Measurements from ENCODE around the gene MROH8.

GRCh38 chr20:37200926-37201826 lies 21.8 kb upstream of the MROH8 start:
- TF ChIP-seq POLR2A (IDR thresholded peaks at IDR 0.05; ENCODE audit: low read length), result no peak
- TF ChIP-seq, protein P1, sequence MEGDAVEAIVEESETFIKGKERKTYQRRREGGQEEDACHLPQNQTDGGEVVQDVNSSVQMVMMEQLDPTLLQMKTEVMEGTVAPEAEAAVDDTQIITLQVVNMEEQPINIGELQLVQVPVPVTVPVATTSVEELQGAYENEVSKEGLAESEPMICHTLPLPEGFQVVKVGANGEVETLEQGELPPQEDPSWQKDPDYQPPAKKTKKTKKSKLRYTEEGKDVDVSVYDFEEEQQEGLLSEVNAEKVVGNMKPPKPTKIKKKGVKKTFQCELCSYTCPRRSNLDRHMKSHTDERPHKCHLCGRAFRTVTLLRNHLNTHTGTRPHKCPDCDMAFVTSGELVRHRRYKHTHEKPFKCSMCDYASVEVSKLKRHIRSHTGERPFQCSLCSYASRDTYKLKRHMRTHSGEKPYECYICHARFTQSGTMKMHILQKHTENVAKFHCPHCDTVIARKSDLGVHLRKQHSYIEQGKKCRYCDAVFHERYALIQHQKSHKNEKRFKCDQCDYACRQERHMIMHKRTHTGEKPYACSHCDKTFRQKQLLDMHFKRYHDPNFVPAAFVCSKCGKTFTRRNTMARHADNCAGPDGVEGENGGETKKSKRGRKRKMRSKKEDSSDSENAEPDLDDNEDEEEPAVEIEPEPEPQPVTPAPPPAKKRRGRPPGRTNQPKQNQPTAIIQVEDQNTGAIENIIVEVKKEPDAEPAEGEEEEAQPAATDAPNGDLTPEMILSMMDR (IDR thresholded peaks at IDR 0.05), result no peak
- TF ChIP-seq REST (IDR thresholded peaks at IDR 0.05), result no peak
- TF ChIP-seq ELK1 (IDR thresholded peaks at IDR 0.05; ENCODE audit: low read depth, low read length), result no peak
